Measurements from ENCODE around the gene KIAA1217.
A peak's percentile ranks its signal among the peaks of the same experiment; 100 is the strongest.

The KIAA1217 gene

GRCh38 chr10:24207781-24208611 is 942 bp upstream of the KIAA1217 start:
- no peak for DNase-seq

GRCh38 chr10:24209432-24209771 is 464 bp downstream of the KIAA1217 start:
- DNase-seq, result peak; percentile 72

DNA sequence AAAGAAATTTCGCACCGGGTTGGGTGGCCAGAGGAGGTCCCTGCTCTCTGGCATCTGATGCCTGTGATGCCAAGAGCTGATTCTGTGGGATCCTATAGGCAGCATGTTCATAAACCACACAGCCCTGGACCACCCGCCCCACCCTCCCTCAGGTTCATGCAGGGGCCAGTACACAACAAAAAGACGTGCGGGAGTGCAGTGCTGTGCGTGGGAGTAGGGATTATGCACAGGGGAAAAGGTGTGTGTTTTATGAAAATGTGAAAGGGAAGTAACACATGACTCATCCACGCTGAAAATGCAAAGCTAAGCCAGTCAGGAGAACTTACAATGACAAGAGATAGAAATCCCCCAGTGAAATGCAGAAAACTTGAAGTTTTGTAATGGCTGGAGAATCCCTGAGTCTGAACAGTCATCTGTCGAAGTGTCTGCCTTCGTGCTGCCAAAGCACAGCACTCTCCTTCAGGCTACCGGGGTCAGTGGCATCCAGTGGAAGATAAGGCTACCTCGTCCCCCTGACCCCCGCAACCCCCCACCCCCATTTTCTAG is 1.1 kb downstream of the KIAA1217 start:
- DNase-seq, result peak; percentile 69

DNA sequence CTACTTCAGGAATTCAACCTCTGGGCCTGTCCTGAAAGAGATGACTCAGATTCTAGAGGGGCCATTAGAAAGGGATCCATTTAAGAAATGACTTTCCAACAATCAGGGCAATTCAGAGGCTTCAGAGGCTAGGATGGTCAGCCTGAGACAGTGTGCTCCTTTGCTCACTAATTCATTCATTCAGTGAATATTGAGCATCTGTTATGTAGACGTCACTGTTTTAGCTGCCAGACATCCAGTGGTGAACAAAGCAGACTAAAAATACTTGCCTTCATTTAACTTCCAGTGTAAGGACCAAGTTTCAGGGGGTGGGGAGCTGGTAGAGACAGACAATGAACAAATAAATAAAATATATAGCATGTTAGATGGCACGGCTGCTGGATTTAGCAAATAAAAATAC is 1.6 kb downstream of the KIAA1217 start:
- DNase-seq, result no peak

- no peak for DNase-seq
Observed at GRCh38 chr10:24213266-24213665, 4.3 kb downstream of the KIAA1217 start.

DNA sequence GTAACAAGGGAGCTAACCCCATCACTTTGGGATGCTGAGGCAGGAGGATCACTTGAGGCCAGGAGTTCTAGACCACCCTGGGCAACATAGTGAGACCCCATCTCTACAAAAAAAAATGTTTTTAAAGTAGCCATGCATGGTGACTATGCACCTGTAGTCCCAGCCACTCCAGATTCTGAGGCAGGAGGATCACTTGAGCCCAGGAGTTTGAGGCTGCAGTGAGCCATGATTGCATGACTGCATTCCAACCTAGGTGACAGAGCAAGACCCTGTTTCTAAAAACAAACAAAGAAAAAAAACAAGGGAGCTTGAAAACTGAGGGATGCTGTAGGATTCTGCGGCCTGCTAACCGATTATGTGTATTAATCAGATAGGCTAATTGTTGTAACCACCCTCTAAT is 4.9 kb downstream of the KIAA1217 start:
- DNase-seq, result no peak

GRCh38 chr10:24214762-24215161 is 5.8 kb downstream of the KIAA1217 start:
- no peak for DNase-seq

GRCh38 chr10:24215196-24215595 is 6.3 kb downstream of the KIAA1217 start:
- no peak for DNase-seq

- DNase-seq, result no peak
Observed at GRCh38 chr10:24215603-24216002, 6.7 kb downstream of the KIAA1217 start.

DNA sequence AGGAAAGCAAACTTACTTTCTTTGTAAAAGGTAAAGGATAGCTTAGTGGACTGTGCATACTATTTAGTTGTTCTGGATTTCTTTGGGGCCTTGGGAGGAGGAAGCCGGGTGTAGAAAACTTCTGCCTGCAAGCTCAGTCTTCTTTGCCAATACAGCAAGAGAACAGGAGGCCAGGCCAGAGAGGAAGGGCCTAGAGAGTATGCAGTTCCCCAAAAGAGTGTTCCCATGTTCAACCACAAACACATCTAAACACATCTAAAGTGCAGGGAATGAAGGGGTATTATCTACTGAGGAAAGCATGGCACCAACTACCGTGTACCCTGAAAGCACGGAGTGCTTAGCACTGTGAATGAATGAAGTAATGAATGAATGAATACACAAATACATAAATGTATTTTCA is 11.0 kb downstream of the KIAA1217 start:
- no peak for DNase-seq

DNA sequence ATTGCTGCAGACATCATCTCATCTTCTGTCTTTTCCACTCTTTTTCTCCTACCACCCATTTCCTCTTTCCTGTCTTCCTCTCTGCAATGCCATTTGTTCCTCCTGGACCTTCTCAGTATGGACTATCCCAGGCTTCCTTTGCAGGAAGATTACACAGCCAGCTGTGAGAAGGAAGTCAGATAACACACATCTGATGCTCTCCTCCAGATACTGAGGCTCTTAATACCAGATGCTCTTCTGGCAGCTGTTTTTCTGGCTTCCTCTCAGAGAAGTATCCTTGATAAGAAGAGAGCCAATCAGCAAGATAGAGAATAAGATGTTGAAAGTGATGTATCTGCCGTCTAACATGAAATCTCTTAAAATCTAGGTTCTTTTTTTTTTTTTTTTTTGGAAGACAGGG is 14.4 kb downstream of the KIAA1217 start:
- DNase-seq, result no peak

DNA sequence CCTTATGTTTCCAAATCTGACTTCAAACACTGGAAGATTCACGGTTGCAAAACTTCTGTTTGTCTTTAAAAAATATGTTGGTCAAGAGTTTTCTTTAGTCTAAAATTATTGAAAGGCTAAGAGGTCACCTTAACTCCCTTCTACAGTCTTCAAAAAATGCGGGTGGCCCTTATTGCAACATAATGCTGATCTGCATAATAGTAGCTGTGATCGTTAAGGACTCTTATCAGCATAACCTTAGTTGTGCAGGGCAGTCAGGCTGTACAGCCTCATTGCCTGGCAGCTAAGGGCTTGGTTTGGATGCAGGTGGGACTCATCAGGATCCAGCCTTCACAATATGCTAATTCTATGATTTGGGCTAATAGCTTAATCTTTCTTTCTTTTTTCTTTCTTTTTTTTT is 15.0 kb downstream of the KIAA1217 start:
- DNase-seq, result no peak

GRCh38 chr10:24228642-24229041 is 19.7 kb downstream of the KIAA1217 start:
- no peak for DNase-seq

DNA sequence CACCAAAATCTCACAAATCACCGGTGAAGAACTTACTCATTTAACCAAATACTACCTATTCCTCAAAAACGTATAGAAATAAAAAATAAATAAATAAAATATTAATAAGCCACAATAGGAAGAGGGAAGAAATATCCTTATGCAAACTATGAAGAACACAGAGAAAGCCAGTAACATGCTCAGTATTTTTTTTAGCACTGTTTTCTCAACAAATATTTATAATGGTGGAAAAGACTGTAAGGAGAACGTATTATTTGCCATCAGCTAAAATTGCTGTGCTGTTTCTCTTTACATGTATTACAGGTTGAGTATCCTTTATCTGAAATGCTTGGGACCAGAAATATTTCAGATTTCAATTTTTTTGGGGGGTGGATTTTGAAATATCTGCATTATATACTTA is 21.0 kb downstream of the KIAA1217 start:
- no peak for DNase-seq

GRCh38 chr10:24231200-24231599 is 22.3 kb downstream of the KIAA1217 start:
- DNase-seq, result no peak

GRCh38 chr10:24234784-24235183 is 25.8 kb downstream of the KIAA1217 start:
- DNase-seq, result no peak

GRCh38 chr10:24235471-24235870 is 26.5 kb downstream of the KIAA1217 start:
- DNase-seq, result no peak

DNA sequence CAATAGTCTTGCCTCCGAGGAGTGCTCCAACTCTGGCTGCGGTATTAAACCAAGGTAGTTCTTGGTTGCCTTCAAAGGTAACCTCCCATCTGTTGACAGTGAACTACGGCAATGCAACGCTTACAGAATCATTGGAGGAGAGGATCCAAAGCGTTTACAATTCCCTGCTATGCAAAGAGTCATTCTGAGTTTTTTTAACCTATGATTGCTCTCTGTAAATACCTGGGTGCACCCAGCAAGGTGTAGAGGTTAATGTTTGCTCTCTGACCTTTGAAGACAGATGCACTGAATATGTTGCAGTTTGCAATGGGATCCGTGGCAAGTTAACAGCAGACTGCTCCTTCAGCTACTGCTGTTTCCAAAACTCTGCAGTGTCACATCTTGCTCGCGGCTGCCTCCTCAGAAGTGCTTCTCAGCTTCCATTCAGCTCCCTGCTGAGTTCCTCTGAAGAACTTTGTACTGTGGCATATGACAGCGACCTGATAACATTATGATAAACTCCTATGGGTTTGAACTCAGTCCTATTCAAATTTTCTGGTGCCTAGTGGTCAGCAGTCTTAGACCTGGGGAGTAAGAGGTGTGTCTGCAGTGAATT is 29.0 kb downstream of the KIAA1217 start:
- no peak for DNase-seq

- DNase-seq, result no peak
Observed at GRCh38 chr10:24238519-24239247, 29.7 kb downstream of the KIAA1217 start.

- no peak for DNase-seq
Observed at GRCh38 chr10:24239289-24240040, 30.5 kb downstream of the KIAA1217 start.

GRCh38 chr10:24240041-24240751 is 31.3 kb downstream of the KIAA1217 start:
- no peak for DNase-seq

GRCh38 chr10:24241536-24242040 is 32.6 kb downstream of the KIAA1217 start:
- no peak for DNase-seq
